Measurements from ENCODE around the gene FBN2.

The FBN2 gene

DNA sequence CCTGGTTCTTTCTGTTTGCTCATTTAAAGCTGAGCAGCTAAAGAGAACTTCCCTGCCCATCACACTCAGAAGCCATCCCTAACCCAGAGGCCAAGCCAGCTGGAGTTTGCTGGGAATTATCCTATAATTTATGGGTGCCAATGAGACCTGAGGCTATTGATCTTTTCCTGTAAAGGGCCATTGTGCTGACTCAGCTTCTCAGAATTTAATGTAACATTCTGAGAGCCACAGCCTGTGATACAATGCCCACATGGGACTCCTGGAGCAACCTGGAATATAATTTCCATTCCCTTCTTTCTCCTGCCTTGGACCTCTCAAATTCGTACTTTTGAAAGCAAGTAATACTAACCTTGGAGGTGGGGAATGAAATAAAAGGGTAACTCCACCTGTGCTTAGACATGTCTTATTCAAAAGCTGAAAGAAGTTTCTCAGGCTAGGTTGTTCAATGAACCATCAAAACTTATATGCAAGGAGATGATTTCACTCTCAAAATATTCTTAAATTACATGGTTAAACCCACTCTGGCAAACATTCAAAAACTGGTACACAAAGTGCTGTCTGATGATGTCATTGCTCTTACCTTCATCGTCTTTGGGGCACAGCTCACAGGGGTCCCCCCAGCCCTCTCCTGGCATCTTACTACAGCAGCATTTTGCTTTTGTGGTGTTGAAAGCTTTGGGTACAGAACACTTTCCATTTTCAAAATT lies 247.7 kb downstream of the FBN2 start:
- DNase-seq: no peak

DNA sequence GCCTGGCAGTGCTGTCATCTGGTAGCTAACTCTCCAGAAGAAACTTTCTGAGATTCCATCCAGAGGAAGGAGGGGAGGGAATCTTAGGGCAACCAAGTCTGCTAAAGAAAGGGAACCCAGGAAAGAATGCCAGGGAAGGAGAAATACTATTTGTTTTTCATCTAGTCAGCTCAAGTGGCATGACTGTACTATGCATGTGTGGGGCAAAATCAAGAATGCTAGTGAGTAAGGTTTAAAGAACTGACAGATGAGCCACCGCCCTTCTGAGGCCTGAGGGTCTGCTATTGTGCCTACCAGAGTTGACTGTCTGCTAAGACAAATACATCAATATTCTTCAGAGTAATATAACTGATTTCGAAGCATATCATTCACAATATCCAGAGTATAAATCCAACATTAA lies 250.3 kb downstream of the FBN2 start:
- DNase-seq: no peak

DNA sequence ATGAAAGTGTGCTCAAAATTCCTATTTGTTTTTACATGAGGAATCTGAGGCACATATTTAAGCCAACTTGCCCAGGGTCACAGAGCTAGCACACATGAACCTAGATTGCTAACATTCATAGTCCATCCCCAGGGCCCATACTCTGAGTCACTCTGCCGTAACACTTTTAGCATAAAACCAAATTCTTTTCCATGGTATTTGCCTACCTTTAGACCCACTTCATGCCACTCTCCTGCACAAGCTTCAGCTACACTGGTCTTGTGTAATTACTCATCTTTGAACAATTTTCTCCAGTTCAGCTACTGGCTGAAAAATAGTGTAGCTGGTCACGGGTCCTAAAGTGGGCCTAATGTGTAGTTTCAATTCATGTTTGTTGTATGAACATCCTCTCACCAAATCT lies 253.8 kb downstream of the FBN2 start:
- DNase-seq: no peak

DNA sequence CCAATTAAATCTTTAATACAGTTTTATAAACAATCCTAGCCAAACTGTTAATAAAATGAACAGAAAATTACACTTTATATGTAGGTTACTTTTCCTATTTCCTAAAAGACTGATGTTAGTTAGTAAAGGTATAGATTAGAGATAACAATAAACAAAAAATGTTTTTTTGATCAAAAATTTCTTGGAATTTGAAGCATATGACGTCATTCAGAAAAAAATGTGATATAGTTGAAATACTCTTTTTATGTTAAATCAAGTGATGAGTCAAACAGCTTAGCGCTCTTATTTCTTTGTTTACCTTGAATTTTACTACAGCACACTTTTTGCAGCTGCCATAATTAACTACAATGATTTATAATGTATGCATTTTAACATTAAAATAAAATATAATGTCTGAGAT lies 258.7 kb downstream of the FBN2 start:
- DNase-seq: no peak

DNA sequence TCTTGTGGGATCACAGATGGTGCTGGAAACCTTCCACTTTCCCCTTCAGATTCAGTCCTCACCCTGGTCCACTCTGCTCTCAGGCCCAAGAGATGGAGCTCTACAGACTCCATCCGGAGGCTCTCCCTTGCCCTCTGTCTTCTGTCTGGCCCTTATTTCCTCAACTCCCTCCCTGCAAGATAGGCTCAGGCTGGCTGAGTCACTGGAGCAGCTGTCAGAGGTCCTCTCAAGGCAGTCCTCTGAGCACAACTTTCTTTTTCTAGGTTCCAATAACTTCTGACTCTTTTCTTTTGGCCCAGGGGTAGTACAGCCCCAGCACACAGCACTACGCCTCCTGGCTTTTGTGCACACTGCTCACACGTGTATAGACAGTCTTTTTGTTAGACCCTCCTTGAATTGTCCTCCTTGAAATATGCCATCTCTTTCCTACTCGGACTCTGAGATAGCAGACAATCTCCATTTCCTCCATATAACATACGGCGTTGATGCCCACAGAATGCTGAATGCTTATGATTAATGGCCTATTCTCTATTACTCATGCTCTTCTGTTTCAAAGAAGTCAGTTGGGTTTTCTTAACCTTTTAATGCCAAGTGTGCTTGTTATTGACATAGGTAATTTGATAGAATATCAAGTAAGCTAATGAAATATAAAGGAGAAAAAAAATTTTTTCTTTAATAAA lies 261.4 kb downstream of the FBN2 start:
- DNase-seq: no peak

DNA sequence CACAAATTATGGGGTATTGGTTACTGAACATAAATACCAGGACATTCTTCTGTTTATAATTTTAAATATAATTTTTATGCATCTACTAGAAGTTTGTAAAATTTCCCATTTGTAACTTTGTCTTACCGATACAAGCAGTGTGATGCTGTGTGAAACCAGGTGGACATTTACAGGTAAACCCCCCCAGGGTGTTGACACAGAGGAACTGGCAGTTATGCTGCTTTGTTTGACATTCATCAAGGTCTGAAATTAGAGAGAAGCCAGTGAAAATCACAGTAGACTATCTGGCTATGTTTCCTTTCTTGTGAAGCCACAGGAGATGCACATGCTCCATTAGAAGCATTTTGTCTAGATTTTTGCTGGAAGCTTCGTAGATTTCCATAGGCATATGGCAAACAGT lies 263.6 kb downstream of the FBN2 start:
- no peak for DNase-seq

DNA sequence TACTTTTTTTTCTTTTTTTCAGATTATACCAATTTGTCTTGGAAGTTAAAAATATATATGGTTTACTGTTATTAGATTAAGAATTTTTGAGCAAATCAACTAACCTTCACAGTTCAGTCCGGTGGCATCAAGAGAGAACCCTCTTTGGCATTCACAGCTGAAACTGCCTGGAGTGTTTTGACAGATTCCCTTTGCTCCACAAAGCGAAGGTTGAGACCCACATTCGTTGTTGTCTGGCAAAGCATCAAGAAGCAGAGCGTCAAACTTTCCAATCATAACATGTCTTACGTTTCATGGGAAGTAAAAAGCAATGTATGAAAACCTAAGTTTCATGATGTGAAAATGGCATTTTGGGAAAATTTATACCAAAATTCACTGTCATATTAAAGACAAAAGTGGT lies 264.3 kb downstream of the FBN2 start:
- no peak for DNase-seq

DNA sequence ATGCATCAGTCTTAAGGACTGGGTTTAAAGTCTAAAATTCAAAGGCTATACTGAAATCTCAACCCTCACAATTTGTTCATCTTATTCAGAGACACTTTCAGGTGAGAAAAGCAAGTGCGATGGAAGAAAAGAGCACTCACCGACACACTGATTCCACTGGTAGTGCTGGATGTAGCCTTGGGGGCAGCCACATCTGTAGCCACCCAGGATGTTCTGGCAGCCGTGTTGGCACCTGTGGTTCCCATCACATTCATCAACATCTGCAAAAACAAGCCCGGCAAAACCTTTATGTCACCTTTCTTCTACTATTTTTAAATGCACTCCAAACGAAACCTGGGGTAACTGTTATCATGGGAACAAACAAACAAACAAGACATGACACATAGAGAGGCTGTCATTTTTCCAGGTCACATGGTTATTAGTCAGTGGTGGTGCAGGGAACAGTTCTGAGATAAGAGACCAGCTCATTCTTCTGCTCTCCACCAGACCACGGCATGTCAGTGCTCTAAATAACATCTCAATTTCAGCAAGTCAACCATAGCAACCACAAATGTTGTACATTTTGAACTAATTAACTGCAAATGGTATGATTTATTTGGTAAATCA lies 266.1 kb downstream of the FBN2 start:
- DNase-seq: no peak

DNA sequence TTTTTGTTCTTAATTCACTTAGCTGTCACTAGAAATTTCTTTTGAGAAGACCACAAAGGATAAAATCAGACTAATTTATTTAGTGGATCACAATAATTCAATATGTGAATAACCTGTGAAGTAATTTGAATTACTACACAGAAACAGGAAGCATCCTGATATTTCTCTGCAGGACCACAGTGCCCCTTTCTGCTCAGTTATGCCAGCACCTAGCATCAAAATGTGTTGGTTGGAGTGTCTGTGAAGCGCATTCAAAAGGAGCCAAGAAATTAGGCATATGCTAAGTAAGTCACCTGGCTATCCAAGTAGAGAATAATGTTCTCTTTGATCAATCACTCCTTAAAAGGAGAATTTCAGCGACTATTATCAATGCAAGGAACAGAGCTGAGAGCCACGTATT lies 267.0 kb downstream of the FBN2 start:
- DNase-seq: no peak

DNA sequence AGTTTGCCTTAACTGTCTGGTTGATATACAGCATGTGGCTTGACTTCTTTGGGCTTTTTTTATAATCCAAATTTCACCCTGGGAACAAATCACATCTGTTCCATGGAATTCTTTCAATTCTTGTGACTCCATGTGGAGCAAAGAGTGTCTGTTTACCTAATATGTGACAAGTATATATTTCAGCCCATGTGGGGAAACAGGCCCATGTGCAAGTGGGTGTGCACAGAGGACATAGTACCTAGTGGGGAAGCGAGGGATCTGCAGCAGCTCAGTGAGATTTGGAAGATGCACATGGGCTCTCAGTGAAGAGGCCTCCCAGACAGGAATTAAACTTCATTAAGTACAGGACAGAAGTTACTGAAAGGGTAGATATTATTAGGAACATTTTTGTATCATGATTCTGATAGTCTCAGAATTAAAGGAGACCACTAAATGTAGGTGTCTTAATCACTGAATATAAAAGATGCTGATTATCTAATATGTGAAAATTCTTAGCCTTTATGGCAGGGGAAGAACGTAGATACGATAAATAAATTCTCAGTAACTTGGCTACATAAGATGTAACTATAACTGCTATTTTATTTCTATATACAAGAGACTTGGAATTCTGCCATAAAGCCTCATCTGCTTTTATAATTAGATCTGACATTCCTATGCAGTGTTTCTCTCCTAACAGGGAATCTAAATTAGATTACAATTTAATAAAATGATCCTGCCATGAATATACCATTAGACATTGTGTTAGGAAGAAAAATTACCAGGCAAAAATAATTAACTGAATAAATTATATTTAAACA lies 273.3 kb downstream of the FBN2 start:
- DNase-seq: no peak

DNA sequence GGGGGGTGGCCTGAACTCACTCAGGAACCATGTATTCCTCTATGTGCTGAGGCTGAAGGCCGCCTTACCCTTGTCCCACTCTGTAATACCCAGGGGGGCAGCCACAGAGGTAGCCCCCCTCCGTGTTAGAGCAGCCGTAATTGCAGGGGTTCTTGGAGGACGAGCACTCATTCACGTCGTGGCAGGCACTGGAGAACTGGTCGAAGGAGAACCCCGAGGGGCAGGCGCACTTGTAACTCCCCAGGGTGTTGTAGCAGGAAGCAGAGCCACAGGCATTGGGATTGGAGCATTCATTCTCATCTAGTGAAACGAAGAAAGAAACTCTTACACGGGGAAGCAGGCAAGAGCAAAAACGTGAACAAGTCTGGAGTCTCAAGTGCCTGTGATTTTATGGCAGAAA lies 274.7 kb downstream of the FBN2 start:
- DNase-seq: no peak

DNA sequence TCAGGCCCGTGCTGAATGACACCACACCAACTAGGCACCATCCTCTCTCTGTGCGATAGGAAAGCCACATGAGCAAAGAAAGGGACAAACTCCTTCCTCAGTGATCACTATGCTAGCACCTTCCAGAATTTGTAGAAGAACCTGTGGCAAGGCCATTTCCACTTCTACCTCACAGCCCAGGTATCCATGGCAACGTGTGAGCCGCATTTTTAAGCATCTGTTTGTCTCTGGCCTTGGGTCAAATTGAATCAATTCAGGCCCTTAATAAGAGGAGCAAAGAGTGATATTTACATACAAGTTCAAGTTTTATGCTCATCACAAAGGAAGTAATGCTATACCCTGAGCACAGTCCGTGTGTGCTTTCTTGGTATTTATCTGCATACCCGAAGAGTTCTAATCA lies 275.1 kb downstream of the FBN2 start:
- no peak for DNase-seq

DNA sequence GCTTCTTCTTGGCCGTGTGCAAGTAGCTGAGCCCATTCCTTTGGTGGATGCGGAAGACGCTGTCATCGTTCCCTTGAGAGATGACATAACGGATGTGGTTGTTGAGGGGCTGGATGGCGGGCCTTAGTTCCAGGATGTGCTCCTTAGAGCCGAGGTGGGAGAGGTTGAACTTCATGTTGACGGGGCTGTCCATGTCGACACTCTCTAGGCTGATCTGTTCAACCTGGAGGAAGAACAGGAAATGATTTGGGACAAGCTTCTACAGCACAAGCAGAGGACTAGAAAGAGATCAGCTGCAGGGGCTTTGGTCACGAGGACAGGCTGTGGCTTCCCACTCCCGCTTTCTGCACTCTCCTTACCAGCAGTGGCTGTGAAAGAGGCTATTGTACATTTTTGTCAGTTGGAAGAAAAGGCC lies 278.4 kb downstream of the FBN2 start:
- no peak for DNase-seq

DNA sequence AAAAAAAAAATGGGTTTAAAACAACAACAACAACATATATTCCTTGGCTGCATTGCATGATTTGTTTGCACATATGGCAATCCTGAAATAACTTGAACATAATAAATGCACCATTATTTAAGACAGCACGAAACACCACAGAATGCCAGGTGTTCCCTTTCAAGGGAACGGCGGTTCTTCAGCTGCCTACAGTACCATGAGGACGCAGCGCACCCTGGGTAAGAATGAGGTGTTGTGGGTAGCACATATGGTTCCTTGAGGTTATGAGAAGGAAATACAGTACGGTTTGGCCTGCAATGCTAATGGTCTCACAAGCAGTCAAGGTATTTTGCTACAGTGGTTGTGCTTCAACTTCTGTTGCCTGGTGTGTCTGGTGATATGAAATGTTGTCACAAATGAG lies 279.7 kb downstream of the FBN2 start:
- no peak for DNase-seq

DNA sequence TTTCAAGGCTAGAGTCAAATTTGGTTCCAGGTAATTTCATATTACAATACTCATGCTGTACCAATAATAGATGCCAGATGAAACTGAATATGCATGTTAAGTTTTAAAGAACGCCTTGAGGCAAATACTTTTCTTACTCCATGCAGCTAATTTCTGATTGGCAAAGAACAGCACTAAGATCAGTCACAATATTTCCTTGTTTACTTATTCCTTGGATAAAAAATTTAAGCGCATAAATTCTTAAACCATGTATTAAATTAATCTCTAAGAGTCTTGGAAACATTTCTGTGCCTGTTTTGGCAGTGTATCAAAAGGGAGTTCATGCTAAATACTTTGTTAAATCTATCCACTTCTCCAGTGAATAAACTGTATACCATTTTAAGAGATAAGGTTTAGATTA lies 281.0 kb downstream of the FBN2 start:
- no peak for DNase-seq

DNA sequence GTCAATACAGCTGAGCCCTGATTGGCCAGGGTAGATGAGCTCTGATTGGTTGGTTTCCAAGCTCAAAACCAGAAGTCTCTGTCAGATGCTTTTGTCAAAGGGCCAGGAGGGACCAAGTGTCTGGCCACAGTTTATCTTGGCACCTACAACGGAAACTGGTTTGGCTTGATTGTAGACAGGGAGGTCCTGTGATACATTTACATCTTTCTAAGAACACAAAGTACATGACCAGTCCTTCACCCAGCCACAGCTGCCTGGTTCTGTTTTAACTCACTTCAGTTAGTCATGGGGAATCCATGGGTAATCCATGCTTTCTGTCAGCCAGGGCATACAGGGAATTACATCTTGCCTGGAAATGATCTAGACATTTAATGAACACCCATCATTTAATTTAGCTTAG lies 283.3 kb downstream of the FBN2 start:
- no peak for DNase-seq

DNA sequence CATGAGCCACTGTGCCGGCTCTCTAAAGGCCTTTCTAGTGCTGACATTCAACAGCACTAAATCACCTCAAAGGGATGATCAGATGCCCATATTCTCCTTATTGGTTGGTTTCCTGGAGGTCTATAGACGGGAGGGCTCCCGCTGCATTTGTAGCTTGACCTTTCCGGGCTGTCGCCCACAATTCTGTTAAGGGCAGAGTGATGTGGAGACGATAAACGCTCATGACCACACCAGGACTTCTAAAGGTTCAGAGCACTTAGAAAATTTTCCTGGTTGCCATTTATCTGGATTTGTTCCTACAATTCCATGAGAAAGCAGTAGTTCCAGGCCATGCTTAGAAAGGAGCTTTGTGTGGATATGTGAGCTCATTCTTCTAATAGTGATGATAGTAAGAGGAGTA lies 284.2 kb downstream of the FBN2 start:
- no peak for DNase-seq

DNA sequence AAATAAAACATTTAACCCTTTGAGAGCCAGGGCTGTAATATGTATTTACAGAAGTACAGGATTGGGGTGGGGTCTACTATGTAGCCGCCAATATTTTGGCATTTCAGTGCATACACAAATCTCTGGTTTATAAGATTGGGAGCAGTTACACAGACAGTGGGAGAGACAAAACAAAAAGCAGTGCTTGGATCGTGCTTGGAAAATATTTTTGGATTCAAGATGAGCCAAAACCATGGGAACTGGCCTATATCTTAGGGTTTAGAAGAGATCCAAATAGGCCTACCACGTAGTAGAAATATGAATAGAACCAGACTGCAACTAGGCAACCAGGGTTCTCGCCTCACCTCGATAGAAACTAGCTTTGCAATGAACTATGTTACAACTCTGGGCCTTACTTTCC lies 284.9 kb downstream of the FBN2 start:
- DNase-seq: no peak

DNA sequence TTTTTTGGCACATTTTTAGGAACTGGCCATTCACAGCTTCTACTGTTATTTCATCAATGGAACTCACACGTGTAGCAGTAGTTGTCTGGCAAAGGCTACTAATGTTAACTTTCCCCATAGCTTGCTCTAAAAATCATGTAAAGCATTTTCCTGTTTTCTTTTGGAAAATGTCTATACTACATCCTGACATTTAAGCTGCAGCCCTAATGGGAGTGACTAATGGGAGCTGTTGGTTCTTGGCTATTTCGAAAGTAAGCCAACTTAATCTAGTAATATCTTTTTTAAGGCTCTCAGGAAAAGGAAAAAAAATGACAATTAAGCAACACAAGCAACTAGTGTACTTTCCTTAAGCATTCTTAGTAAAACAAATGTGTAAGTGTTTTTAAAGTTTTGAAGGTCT lies 285.3 kb downstream of the FBN2 start:
- DNase-seq: no peak

DNA sequence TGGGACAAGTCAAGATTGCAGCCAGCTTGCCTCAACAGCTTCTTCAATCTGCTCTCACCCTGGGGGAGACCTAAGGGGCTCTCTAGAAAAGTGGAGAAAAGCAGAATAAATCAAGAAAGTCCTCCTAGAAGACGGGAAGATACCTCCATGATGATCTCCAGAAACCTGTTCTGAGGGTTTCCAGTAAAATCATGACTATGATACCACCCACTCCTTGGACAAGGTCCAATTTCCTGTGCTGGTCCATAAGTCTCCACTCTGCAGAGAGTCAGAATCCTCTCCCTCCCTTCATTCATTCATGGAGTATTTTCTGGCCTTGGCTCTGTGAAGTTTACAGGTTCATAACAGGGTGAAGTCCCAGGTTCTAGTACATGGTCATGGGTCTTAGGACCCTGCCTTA lies 285.8 kb downstream of the FBN2 start:
- no peak for DNase-seq

DNA sequence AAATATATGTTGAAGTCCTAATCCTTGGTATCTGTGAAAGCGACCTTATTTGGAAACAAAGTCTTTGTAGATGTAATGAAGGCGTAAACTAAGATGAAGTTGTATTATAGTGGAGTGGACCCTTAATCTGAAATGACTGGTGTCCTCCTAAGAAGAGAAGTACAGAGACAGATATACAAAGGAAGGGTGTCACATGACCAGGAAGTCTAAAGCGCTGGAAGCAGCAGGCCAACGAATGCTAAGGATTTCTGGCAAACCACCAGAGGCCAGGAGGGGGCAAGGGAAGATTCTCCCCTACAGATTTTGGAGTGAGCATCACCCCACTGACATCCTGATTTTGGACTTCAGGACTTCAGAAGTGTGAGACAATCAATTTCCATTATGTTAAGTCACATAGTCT lies 292.1 kb downstream of the FBN2 start:
- no peak for DNase-seq

DNA sequence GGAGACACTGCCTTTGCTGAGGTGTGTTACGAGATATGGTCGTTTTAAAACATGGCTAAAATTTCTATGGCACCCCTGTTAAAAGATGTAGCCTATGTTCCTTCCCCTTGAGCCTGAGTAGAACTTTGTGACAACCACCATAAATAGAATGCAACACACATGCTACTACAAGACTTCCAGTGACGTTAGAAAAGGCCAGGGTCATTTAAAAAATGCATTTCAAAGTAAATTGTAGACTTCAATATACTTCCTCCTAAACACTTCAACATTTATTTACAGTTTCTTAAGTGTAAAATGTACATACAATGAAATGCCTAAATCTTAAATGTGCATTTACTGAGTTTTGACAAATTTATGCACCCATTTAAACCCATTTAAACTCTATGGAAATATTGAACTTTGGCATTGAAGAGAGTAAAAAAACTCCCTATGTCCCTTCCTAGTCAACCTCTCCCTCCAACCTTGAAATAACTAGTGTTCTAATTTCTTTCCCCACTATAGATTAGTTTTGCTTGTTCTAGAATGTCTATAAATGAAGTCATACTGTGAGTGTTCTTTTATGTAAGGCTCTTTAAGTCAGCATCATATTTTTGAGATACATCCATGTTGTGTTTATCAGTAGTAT lies 294.0 kb downstream of the FBN2 start:
- DNase-seq: no peak

DNA sequence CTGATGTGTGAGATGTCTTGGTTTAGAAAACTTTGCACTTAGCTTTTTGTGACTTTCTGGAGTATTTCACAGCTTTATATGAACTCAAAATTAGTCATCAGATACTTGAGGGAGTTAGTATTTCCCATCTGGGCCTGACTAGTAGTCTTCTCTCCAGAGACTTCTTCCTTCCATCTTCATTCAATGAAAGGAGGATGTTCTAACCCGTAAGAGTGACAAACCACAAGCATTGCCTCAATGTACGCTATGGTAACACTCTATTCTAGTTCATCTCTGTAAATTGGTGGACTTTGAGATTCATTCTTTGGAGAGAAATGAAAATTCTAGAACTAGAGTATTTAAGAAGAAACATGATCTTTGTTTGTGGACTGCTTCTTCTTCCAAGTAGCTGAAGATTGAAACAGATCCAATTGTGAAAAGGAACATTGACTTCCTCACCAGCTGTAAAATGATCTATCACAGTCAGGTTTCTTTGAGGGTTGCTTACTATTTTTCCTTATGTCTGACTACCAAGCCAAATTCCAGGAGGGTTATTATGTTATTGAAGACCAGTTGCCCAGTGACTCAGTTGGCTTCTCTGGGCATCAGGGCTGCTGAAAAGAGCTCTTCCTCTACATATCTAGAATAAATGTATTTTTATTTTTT lies 296.9 kb downstream of the FBN2 start:
- no peak for DNase-seq
